ENCODE measurements around the gene SLMAP.

GRCh38 chr3:57948080-57948671 is 192.1 kb downstream of the SLMAP start:
- TF ChIP-seq CTCF (IDR thresholded peaks at IDR 0.05), result no peak
- TF ChIP-seq POLR2A (IDR thresholded peaks at IDR 0.05), result no peak

Measured in lower leg skin (tissue), 3 donors.